ENCODE results near the gene METTL1.
"Not testable (repeated sequence)": the region's sequence is repeated elsewhere in the genome, so short reads cannot be mapped to it uniquely, and the experiment has no call there.

METTL1 gene

DNA sequence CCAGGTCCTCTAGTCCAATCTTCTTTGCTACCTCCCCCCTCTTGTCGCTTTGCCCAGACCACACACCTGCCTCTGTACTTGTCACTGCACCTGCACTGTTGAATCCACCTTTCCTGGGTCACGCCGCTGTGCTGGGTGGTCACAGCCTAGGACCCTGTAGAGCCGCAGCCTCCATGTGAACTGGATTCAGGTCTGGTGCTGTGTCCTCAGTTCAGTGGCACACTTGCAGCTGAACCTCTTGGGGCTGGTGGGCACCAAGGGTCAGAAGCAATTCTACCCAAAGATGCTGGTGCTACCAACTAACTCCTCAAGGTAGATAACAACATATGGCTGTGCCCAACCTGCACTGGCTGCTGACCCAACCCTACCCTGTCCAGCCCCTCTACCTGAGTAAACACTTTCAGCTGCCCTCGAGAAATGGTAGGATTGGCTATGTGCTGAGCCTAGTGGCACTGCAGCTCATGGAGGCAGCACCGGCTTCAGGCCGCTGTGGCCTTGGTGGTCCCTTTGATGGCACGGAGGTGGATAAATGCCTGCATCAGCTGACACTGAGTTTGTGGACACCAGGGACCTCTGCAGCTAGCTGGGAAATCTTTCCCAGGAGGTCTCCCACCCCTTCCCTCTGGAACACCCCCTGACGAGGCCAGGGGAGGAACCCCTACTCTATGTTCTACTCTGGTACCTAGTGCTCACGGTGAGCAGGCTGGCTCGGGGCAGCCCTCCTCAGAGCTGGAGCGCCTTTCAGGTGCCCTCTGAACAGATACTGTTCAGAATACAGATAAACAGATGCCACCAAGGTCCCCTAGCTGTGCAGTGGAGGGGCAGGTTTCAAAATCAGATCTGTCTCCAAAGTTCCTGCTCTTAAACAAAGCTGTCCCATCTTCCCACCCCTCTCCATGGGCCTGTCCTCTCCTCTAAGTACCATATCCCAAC lies 47.6 kb downstream of the METTL1 start:
- DNase-seq (ENCODE audit: low read depth, low spot score) = no peak

DNA sequence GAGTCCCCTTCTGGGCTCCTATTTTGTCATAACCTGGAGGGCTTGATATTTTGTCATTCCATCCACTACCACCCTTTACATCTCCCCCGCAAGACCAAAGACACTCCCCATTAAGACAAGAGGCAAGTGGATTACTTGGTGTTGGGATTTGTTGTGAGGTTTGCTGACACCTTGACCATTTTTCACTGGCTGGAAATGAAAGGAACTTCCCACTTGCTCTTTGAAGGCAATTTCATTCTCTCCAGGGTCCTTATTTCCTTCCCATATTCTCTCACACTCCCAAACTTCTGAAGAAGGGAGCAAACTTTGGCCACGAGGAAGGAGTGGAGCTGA lies 48.3 kb downstream of the METTL1 start:
- DNase-seq (ENCODE audit: low read depth, low spot score) = no peak

DNA sequence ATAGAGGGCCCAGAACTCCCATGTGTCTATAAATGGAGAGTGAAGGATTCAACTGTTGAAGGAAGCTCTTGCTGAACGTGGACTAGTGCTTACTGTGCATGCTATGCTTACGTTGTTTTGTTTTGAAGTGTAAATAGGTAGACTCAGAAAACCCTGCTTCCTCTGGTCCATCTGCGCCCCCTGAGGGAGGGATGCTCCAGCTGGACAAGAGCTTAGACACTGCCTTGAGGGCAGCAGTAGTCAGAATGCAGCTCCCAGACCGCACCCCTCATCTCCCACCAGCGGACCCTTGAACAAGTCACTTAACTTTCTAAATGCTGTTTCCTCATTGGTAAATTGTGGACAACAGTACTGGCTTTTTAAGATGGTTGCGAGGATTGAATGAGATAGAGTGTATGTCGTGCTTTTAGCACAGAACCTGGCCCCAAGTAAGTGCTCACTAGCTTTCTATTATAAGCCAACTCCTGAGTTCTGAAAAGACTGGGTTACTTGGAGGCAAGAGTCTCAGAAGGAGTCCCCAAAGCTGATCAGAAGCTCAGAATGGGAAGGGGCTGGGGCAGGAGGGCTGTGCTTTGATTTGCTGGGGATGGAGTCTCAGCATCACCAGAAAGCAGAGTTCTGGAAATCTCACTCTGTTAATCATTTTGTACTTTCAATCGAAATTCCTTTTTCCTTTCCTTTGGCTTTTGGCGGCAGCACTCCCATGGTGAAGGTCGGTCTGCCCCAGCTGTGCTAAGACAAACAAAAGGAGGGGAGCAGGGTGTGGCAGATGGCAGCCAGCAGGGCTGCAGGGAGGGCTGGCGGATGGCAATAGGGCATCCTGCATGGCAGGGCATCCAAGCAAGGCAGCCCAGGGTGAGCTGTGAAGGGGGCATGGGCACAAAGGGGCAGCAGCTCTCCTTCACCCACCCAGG lies 48.9 kb downstream of the METTL1 start:
- no peak for DNase-seq (ENCODE audit: low read depth, low spot score)

DNA sequence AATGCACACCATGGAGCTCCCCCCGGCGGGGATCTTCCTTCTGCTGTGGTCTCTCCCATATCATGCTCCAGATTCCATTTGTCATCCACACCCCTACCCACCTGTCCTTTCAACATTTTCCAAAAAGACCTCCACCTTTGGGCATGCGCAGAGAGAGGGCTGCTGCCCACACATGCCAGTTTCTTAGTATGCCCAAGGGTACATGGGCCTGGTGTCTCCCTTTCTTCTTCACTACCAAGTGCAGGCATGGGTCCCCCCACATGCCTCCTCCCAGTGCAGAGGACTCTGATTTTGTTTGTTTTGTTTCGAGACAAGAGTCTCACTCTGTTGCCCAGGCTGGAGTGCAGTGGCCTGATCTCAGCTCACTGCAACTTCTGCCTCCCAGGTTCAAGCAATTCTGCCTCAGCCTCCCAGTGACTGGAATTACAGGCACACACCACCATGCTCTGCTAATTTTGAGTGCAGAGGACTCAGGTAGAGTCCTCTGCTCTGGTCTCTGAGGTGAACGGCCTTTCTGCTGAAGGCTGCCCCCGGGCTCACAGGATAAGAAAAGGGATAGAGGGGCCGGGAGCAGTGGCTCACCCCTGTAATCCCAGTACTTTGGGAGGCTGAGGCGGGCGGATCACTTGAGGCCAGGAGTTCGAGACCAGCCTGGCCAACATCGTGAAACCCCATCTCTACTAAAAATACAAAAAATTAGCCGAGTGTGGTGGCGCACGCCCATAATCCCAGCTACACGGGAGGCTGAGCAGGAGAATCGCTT lies 49.9 kb downstream of the METTL1 start:
- not testable (repeated sequence) for DNase-seq (ENCODE audit: low read depth, low spot score)

DNA sequence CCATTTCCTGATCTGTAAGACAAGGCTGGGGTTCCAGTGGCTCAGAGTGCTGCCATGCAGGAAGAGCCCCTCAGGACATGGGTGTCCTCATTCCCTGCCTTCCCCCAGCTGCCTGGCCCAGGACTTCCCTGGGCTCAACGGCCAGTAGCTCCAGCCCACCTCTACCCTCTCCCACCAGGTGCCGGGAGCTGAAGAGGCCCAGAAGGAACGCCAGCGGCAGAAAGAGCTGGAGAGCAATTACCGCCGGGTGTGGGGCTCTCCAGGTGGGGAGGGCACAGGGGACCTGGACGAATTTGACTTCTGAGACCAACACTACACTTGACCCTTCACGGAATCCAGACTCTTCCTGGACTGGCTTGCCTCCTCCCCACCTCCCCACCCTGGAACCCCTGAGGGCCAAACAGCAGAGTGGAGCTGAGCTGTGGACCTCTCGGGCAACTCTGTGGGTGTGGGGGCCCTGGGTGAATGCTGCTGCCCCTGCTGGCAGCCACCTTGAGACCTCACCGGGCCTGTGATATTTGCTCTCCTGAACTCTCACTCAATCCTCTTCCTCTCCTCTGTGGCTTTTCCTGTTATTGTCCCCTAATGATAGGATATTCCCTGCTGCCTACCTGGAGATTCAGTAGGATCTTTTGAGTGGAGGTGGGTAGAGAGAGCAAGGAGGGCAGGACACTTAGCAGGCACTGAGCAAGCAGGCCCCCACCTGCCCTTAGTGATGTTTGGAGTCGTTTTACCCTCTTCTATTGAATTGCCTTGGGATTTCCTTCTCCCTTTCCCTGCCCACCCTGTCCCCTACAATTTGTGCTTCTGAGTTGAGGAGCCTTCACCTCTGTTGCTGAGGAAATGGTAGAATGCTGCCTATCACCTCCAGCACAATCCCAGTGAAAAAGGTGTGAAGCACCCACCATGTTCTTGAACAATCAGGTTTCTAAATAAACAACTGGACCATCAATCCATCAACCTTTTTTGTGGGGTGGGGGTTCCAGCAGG lies 51.0 kb downstream of the METTL1 start:
- DNase-seq (ENCODE audit: low read depth, low spot score) = no peak

DNA sequence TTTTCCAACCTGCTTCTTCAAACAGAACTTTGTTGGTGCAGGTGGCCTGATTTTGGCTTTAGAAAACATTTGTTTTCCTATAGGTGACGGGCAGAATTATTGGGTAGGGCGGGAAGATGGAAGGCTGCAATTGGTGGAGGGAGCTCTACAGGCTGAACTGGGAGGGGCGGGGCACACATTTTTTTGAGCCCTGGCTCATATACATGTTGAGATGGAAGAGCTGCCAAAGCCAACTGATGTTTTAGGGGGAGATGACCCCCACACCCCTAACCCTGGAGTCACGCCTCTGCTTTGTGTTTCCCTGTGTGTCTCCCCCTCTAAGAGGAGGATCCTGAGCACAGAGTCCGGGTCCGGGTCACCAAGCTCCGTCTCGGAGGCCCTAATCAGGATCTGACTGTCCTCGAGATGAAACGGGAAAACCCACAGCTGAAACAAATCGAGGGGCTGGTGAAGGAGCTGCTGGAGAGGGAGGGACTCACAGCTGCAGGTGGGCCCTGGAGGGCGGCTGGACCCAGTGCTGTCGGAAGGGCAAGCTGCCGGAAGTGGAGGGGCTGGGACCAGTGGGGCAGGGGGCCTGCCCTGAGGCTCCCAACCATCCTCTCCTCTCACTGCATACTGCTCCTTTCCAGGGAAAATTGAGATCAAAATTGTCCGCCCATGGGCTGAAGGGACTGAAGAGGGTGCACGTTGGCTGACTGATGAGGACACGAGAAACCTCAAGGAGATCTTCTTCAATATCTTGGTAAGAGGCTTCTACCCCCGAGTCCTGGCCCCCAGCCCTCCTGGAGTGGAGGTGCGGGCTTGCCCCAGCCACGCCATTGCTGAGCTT lies 51.9 kb downstream of the METTL1 start:
- no peak for DNase-seq (ENCODE audit: low read depth, low spot score)

DNA sequence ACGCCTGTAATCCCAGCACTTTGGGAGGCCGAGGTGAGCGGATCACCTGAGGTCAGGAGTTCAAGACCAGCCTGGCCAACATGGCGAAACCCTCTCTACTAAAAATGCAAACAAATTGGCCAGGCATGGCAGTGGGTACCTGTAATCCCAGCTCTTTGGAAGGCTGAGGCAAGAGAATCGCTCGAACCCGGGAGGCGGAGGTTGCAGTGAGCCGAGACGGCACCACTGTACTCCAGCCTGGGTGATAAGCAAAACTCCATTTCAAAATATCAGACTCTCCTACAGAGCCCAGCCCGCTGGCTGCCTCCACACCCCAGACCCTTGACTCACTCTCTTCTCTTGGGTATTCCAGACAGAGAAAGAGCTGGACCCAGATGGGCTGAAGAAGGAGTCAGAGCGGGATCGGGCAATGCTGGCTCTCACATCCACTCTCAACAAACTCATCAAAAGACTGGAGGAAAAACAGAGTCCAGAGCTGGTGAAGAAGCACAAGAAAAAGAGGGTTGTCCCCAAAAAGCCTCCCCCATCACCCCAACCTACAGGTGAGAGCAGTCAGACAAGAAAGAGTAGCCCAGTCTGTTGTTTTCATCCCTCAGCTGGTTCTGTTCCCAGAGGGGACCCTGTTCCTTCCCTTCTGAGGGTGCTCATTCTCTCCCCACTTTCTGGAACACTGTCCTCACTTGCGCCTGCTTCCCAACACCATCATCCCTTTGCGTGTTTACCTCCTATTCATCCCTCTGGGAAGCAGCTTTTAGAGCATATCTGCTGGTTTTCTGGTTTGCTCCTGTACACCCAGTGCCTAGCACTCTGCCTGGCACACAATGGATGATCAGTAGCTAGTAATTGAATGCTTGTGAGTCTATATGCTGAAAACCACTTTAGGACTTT lies 53.0 kb downstream of the METTL1 start:
- no peak for DNase-seq (ENCODE audit: low read depth, low spot score)
